Activated naive CD4-positive, alpha-beta T cell treated with Interleukin-2 at 50 U/mL for 16 hours (primary cell): ENCODE results near the gene NT5DC2.

Source experiments
- DNase-seq: peaks from one replicate; pipeline ENCODE4 v3.0.0-alpha.2; 2020

NT5DC2 gene

DNA sequence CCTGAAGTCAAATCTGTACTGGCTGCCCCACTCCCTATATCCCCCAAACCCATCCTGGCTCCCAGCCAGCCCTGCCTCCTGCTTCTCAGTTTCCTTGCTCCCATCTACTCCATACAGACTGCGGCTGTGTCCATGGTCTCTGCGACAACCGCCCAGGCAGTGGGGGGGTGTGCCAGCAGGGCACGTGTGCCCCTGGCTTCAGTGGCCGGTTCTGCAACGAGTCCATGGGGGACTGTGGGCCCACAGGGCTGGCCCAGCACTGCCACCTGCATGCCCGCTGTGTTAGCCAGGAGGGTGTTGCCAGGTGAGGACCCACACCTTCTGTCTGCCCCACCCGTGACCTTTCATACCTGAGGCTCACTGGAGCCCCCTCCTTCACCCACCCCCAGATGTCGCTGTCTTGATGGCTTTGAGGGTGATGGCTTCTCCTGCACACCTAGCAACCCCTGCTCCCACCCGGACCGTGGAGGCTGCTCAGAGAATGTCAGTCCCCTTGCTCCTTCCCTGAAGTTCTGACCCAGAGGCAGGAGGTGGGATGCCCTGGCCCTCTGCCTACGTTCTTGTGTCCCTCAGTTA lies 23.8 kb downstream of the NT5DC2 start:
- no peak for DNase-seq

DNA sequence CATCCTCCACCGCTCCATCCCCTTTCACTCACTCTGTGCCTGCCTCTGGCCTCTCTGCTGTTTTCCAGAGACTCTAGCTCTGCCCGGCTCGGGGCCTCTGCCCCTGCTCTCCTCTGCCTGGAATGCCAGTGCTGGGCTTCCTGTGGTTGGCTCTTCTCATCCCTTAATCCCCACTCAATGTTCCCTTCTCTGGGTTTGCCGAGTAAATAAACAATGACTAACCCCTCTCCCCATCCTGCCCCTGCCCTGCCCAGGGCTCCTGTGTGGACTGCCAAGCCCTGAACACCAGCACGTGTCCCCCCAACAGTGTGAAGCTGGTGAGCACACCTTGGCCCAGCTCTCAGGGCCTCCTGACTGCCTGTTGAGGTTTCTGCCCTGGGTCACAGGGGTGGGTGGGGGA lies 26.3 kb downstream of the NT5DC2 start:
- no peak for DNase-seq

DNA sequence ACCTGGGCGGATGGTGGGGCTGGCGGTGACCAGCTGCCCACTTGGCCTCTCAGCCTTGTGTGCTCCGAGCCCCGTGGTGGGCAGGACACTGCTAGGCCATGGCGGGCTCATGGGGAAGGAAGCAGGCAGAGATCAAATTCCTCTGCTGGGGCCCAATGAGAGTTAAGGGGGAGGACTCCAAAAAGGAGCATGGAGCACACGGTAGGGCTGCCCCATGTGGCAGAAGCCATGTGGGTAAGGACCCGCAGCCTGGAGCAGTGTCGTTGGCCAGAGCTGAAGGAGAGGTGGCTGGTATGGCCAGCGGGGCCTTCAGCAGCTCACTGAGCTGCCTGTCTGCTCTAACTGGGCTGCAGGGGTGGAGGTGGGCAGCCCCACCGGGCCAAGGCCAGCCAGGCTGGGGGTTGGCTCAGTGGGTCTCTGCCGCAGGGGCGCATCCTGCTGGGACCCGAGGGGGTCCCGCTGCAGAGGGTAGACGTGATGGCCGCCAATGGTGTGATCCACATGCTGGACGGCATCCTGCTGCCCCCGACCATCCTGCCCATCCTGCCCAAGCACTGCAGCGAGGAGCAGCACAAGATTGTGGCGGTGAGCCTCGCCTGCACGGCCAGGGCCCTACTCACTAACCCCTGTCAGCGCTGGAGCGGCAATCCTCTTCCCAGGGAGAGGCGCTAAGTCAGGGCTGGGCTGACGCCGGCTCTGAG lies 27.2 kb downstream of the NT5DC2 start:
- DNase-seq: no peak

DNA sequence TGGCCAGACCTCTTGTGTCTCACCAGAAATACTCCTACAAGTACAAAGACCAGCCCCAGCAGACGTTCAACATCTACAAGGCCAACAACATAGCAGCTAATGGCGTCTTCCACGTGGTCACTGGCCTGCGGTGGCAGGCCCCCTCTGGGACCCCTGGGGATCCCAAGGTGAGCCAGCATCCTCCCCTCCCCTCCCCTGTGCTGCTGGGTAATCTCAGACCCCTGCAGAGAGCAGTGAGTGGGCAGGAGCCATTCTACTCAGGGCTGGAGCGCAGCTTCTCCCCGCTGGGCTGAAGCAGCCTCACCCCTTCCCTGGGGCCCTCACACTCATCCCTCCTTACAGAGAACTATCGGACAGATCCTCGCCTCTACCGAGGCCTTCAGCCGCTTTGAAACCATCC lies 28.7 kb downstream of the NT5DC2 start:
- DNase-seq: no peak

DNA sequence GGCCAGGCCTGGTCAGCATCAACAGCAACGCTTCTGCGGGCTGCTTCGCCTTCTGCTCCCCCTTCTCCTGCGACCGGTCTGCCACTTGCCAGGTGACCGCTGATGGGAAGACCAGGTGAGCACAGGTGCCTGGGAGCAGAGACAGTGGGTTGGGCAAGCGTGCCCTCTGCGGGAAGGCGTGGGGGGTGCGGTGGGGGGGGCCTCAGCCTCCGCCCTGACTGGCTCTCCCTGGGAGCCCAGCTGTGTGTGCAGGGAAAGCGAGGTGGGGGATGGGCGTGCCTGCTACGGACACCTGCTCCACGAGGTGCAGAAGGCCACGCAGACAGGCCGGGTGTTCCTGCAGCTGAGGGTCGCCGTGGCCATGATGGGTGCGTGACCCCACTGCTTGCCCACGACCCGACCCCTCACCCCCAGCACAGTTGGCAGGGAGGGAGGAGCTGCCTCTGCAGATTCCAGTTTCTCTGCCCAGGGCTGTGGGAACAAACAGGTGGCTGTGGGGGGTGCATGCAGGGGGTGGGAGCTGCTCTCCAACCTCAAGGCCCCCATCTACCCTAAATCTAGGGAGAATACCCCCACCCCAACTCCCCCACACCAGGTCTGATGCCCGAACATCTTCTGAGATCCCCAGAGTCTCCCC lies 29.8 kb downstream of the NT5DC2 start:
- DNase-seq: no peak

DNA sequence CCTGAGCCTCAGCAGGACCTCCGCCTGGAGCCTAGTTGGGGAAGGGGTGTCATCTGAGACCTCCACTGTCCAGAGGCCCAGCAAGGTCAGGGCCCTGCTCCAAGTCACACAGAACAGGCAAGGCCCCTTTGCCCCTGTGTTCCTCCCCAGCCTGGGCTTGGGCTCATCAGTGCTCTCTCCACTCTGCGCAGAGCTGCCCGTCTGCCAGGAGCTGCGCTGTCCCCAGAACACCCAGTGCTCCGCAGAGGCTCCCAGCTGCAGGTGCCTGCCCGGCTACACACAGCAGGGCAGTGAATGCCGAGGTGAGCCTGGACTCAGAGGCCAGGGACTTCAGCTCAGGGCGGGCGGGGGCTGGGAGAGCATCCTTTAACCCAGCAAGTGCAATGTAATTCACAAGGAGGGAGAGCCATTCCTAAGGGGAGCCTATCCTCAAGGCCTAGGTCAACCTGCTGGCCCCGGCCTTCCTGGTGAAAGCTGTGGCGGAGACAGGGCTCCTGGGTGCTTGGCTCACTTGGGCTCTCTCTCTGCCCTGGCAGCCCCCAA lies 30.8 kb downstream of the NT5DC2 start:
- no peak for DNase-seq

DNA sequence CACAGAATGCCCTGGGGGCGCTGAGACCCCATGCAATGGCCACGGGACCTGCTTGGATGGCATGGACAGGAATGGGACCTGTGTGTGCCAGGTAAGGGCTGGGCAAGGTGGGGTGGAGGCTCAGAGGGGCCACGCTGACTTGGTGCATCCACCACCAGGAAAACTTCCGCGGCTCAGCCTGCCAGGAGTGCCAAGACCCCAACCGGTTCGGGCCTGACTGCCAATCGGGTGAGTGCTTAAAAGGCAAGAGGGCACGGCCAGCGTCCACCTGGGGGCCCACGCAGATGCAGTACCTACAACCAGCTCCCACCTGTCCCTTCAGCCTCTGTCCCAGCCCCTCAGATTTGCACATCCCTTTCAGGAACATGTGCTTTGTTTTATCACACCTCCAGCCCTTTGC lies 31.7 kb downstream of the NT5DC2 start:
- no peak for DNase-seq

DNA sequence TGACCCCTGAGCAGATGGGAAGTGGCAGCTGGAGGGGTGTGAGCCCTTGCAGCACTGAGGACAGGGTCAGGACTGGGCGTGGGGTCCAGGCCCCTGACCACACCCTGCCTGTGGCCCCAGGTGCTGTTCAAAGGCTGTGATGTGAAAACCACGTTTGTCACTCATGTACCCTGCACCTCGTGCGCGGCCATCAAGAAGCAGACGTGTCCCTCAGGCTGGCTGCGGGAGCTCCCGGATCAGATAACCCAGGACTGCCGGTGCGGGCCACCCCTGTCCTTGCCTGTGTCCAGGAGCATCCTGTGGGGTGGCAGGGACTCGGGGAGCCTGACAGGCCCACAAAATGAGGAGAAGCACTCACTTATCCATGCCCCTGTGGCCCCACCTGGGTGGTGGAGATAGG lies 32.6 kb downstream of the NT5DC2 start:
- DNase-seq: no peak

DNA sequence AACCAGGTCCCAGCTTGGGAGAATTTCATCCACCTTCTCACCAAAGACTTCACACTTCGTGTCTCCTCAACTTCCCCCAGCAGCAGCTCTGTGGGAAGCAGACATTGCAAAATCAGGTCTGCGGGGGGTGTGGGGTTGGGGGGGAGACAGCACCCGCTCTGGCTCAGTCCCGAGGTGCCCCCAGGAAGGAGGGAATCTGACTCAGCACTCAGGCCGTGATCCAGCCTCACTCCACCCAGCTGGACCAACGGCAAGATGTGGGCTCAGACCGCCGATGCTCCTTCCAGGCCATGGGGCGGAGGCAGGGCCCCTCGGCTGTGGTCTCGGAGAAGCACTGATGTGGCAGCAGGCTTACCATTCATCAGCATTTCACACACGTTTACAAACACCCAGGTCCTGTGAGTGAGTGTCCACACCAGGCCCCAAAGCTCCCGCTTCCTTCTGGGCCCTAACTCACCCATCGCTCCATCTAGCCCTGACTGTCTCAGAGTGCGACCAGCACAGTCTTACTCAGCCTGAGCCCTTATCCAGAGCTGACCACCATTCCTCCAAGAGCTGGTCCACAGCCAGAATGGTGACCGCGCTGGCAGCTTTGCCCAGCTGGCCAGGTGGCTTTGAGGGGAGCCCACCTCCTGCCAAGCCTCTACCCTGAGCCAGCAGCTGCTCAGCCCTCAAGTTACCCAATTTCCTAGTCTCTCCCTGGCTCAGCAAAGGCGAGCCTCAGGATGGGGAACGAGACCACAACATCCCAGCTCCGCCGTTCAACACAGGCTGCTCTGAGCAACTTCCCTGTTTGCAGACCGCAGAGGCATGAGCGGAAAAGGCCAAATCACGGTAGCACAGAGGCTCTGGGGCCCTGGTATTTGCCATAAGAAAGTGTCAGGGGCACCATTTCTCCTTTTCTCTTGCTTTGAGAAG lies 35.3 kb downstream of the NT5DC2 start:
- DNase-seq: no peak

DNA sequence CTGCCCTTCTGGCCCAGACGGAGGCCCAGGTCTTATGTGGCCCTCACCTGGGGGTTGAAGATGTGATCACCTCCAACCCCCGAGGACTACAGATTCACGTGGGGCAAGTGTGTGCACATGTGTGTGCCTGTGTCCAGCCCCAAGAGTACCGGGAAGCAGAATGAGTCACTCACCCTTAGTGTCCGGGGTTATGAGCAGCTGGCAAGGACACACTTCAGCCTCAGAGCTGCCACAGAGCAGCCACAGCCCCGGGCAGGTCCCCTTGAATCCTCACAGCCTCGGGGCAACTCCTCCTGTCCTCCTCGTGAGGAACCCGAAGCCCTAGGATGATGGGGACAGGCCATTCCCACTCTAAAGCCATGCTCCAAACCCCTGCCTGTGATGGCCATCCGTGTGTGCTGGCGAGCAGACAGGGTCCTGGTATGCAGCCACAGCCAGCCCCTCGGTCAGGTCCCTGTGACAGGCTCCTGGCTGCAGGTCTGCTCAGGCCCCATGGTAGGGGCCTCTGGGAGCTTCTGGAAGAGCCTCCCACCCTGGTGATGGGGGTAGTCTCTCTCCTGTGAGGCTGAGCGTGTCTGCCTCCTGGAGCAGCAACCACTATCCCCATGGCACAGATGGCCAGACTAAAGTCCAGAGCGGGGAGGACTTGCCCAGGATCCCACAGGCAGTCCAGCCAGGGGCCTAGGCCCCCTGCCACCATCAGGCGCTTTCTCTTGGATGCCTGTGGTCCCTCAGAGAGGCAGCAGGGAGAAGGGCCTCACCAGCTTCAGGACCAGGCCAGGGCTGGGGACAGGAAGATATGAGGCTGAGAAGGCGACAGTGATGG lies 37.7 kb downstream of the NT5DC2 start:
- no peak for DNase-seq

DNA sequence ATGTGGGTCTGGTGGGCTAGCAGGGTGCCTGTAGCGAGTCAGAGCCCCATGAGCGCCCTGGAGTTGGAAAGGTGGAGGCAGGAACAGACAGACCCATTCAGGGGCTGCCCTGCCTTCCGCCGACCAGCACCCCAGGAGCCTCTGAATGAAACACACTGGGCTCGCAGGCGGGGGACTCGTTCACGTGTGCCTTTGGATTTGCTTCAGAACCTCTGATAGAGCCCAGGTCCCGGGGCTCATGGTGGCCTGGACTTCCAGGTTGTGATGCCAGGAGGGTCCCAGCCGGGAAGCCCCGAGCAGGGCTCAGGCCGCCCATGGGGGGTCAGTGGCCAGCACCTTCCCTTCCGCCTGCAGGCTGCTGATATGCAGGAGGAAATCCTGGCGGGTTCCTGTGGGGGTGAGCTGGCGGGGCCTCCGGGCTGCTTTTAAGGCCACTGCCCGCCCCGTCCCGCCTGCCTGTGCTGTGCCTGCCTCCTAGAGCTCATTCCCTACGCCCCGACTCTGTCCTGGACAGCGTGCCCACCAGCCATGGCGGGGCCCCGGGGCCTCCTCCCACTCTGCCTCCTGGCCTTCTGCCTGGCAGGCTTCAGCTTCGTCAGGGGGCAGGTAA lies 38.7 kb downstream of the NT5DC2 start, which contains the start of gene STAB1:
Gene STAB1 (plus strand): TSS at position 453 of the 610 bp plus-strand sequence. CDS start 76 bp downstream, at position 529.
- no peak for DNase-seq

DNA sequence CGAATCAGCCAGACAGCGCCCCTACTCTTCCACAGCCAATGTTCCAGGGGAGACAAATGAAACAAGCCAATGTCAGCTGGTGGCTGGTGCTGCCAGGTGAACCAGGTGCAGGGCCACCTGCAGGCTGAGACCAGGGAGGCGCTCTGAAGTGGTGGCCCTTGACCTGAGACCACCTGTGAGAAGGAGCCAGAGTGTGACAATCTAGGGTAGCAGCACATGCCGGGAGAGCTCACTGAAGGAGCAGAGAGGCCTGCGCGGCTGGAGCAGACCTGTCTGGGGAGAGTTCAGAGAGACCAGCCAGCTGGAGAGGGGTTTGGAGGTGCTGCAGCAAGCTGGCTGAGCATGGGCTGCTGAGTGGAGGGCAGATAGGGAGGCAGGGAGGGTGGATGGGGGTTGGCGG lies 39.2 kb downstream of the NT5DC2 start:
- DNase-seq: no peak

DNA sequence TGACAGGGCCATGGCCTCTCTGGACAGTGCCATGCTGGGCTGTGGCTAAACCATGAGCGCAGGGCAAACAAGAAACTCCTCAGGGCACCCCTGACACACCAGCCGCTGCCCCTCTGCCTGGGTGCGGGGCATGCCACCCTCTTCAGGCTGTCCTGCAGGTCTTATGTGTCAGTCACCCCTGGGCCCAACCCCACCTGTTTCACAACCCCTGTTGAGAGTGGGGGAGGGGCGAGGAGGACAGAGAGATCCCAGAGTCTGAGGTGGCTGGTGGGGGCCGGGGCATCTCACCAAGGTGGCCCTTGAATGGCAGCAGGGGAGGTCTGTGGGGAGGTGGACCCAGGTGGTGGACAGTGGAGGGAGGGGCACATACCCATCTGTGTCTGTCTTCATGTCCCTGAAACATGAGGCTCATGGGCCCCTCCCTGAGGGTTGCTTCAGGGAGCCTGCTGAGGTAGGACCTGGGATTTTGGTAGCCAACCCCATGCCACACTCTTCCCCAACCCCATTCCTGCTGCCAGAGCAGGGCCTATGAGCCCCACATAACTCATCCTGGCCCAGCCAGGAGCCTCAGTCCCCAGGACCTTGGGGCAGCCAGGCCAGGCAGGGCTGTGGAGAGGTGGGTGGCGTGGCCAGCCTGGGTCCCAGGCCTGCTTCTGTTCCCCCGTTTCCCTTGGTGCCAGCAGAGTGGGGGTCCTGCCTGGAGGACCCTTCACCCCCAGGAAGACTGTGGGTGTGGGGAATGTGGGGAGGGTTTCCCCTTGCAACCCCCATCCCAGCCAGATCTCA lies 40.2 kb downstream of the NT5DC2 start:
- no peak for DNase-seq

DNA sequence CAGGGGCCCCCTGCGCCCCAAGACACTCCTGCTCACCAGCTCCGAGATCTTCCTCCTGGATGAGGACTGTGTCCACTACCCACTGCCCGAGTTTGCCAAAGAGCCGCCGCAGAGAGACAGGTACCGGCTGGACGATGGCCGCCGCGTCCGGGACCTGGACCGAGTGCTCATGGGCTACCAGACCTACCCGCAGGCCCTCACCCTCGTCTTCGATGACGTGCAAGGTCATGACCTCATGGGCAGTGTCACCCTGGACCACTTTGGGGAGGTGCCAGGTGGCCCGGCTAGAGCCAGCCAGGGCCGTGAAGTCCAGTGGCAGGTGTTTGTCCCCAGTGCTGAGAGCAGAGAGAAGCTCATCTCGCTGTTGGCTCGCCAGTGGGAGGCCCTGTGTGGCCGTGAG lies 41.6 kb downstream of the NT5DC2 start:
- no peak for DNase-seq

DNA sequence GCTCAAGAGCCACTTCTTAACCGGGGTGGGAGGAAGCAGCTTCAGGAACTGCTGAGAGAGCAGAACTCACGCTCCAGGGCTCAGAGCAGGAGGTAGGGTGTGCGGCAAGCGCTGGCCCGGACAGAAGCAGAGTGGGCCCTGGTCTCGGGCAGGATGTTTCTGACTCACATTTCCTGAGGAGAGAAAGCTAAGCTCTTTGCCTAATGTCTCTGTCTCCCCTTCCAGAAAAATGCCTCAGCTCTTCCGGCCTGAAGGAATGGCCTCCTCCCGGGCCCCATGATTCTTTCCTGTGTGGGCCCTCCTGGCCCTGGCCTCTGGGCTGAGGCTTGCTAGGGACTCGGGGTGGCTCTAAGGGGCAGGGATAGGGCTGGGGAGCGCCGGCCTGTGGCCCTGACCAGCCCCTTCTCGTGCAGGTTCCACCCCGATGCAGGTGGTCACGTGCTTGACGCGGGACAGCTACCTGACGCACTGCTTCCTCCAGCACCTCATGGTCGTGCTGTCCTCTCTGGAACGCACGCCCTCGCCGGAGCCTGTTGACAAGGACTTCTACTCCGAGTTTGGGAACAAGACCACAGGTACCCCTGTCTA lies 42.6 kb downstream of the NT5DC2 start:
- DNase-seq: no peak

DNA sequence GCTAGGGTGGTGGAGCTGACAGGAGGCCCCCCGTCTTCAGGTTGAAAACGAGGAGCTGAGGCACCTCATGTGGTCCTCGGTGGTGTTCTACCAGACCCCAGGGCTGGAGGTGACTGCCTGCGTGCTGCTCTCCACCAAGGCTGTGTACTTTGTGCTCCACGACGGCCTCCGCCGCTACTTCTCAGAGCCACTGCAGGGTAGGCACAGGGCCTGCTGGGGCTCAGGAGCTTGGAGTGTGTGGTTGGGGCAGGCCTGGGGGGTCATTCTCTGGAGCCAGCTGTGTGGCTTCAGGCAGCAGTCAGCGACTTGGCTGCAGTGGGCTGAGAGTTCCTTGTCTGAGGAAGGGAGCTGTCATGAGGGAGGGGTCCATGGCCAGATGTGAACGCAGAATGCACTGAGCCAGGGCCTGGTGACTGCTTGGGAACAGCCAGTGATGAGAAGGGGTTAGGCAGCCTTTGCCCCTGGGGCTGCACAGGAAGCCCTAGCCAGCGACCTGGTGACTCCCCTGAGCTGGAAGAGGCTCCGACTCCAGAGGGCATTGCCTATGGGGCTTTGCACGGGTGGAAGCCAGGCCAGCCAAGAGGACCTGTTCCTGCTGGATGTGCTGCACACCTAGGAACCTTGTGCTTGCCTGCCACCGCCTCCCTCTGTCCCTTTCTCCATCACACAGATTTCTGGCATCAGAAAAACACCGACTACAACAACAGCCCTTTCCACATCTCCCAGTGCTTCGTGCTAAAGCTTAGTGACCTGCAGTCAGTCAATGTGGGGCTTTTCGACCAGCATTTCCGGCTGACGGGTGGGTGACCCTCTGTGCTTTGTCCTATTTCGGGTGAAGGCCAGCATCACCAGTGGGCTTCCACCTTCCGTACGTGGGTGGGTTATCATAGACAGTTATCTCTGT lies 43.4 kb downstream of the NT5DC2 start:
- DNase-seq: no peak

DNA sequence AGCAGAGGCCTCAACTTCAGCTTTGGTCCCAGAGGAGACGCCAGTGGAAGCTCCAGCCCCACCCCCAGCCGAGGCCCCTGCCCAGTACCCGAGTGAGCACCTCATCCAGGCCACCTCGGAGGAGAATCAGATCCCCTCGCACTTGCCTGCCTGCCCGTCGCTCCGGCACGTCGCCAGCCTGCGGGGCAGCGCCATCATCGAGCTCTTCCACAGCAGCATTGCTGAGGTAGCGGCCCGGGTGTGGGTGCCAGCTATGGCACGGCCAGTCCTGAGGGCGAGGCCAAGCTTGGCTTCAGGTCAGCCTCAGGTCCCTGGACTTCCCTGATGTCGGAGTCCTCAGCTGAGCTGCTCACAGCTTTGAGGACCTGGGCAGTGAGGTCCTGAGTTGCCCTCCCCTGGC lies 44.2 kb downstream of the NT5DC2 start:
- DNase-seq: no peak

DNA sequence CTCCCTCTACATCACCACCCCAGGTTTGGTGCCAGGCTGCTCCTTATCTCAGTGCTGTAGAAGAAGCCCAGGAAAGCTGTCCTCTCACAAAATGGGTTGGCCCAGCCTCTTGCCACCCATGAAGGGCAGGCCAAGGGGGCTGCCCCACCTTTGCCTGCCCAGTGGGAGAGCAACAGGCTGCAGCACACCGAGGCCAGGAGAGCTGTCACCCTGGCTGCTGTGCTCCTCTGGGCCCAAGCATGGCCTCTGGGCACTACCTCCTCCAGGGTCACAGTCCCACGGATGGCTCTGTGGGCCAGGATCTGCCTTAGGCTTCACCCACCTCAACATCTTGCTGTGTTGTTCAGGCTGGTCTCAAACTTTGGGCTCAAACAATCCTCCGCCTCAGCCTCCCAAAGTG lies 44.9 kb downstream of the NT5DC2 start:
- DNase-seq: no peak
